Upper lobe of right lung (tissue), 1 donor: ENCODE data around the gene RPL18A. TPM values are rescaled to one million over a fixed set of nuclear protein-coding genes. Genes with fewer than 3 reads are reported as not detected.

ENCODE experiments used
- ATAC-seq: fragments of 200-7000 bp; cut with Tn5 transposase; one replicate; pipeline ENCODE4 v1.9.1; 2020; ENCODE audit warnings: mild to moderate bottlenecking, moderate library complexity
- DNase-seq: peaks from one replicate; pipeline ENCODE4 v3.0.0-alpha.2; 2020
- H3K27ac ChIP-seq: fragments of 200-600 bp; one replicate; pipeline ENCODE4 v1.8.0; 2022
- H3K27me3 ChIP-seq: fragments of 200-600 bp; one replicate; pipeline ENCODE4 v1.8.0; 2022; ENCODE audit warnings: mild to moderate bottlenecking
- H3K36me3 ChIP-seq: fragments of 200-600 bp; one replicate; pipeline ENCODE4 v1.8.0; 2022
- H3K4me1 ChIP-seq: fragments of 200-600 bp; one replicate; pipeline ENCODE4 v1.8.0; 2022
- H3K4me3 ChIP-seq: fragments of 200-600 bp; one replicate; pipeline ENCODE4 v1.8.0; 2022; ENCODE audit warnings: mild to moderate bottlenecking
- H3K9me3 ChIP-seq: fragments of 200-600 bp; one replicate; pipeline ENCODE4 v1.8.0; 2022
- intact Hi-C: fragments of 100-400 bp; cut with DNase I; formaldehyde crosslinking; loops from one replicate; pipeline ENCODE4 v1.11.0; 2022
- total RNA-seq: library from RNA; stranded (reverse); fragmentation: NEBNext Ultra II Directional; extraction: Animal tissue kit (Norgen Biotek cat#: 25700); gene quantifications from one replicate; pipeline ENCODE4 v1.2.1, GENCODE V29; 2021
- TF ChIP-seq, protein P1 (sequence below): fragments of 200-600 bp; IDR thresholded peaks from one replicate; pipeline ENCODE4 v1.8.0; 2022; ENCODE audit warnings: antibody characterized with exemption
- donor health status: DM: no; HTN: yes; CAD: no; lungs with severe emphysema.

The RPL18A gene
- total RNA-seq, 1 donor from 2014 or later, result 1,315 TPM

DNA sequence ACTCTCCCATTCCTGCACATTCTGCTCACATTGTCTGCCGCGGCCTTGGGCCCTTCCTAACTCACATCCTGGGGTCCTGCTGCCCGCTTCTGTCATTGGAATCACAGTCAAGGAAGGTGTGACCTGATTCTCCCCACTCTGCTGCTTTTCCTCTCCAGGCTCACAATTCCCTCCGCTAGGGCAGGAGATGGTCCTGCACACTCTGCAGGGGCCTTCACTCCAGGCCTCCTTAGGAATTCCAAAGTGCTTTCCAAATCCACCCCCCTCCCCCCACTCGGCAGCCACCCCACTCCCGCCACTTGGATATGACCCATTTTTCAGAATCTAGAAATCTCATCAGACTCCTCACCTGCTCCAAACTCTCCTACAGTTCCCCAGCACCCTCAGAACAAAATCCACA, 9.0 kb downstream of the RPL18A start:
- no peak for ATAC-seq

DNA sequence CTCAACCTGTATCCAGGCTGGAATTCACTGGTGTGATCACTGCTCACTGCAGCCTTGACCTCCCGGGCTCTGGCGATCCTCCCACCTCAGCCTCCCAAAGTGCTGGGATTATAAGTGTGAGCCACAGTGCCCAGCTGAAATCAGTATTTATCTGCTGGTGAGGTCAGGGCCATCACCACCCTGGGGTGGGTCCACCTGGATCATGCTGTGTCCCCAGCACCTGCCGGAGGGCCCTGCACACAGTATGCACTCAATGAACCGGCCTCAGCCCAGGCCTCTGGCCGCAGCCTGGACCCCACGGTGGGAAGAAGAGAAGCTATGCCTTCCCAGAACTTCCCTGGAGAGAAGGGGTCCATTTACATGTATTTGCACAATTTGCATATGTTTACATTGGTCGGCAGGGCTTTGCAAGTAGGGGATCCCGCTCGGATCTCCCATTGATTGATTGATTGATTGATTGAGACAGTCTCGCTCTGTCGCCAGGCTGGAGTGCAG, 9.5 kb downstream of the RPL18A start:
- intact Hi-C loops, result no loop called here
- H3K4me3 ChIP-seq, result no peak overlapping the region
- H3K27me3 ChIP-seq, result peaks cover 42% of the 10 kb centered on the region
- peaks cover 12% of the 10 kb centered on the region for H3K36me3 ChIP-seq
- H3K27ac ChIP-seq, result no peak overlapping the region
- H3K9me3 ChIP-seq, result no peaks in the 10 kb centered on the region
- ATAC-seq (no peak), DNase-seq (no peak)
- peaks cover 16% of the 10 kb centered on the region for H3K4me1 ChIP-seq
- TF ChIP-seq, protein P1, sequence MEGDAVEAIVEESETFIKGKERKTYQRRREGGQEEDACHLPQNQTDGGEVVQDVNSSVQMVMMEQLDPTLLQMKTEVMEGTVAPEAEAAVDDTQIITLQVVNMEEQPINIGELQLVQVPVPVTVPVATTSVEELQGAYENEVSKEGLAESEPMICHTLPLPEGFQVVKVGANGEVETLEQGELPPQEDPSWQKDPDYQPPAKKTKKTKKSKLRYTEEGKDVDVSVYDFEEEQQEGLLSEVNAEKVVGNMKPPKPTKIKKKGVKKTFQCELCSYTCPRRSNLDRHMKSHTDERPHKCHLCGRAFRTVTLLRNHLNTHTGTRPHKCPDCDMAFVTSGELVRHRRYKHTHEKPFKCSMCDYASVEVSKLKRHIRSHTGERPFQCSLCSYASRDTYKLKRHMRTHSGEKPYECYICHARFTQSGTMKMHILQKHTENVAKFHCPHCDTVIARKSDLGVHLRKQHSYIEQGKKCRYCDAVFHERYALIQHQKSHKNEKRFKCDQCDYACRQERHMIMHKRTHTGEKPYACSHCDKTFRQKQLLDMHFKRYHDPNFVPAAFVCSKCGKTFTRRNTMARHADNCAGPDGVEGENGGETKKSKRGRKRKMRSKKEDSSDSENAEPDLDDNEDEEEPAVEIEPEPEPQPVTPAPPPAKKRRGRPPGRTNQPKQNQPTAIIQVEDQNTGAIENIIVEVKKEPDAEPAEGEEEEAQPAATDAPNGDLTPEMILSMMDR, result no peak

More for the DNA sequence above, 9.0 kb downstream of the RPL18A start:
- no peaks in the 10 kb centered on the region for H3K9me3 ChIP-seq
- H3K27me3 ChIP-seq, result peaks cover 39% of the 10 kb centered on the region
- no peak overlapping the region for H3K4me3 ChIP-seq
- DNase-seq, result no peak
- intact Hi-C loops, result no loop called here
- H3K36me3 ChIP-seq, result peaks cover 17% of the 10 kb centered on the region
- H3K27ac ChIP-seq, result no peak overlapping the region
- H3K4me1 ChIP-seq, result peaks cover 14% of the 10 kb centered on the region
- TF ChIP-seq, protein P1, result no peak

DNA sequence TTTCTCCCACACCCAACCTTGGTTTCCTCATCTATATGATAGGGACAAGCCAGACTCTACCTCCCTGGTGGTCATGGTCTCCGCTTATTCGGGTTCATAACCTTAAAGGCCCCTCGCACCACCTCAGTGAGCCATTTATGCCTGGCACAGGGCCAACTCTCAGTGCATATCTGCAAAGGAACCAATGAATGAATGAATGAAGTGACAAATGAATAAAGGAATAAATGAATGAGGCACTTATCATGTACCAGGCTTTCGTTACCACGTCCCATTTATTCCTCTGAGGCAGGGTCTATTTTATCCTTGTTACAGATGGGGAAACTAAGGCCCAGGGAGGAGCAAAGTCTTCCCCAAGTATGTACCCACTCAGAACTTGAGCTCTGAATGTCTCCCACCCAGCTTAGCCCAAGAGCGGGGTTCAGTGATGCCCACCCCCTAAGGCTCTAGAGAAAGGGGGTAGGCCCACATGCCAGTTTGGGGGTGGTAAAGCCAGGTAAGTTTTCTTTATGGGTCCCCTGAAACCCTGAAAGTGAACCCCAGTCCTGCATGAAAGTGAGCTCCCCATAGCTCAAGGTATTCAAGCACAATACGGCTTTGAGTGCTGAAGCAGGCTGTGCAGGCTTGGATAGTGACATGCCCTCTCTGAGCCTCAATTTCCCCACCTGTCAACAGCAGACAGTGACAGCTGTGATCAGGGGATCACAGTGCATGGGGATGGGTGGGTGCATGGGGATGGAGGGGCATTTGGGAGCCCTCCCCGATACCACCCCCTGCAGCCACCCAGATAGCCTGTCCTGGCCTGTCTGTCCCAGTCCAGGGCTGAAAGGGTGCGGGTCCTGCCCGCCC, 11.5 kb downstream of the RPL18A start:
- DNase-seq (no peak), ATAC-seq (no peak)
- no peaks in the 10 kb centered on the region for H3K9me3 ChIP-seq
- TF ChIP-seq, protein P1, result no peak
- H3K36me3 ChIP-seq, result no peaks in the 10 kb centered on the region
- H3K4me1 ChIP-seq, result peaks cover 16% of the 10 kb centered on the region
- H3K4me3 ChIP-seq, result peak overlapping the region; percentile 4
- peaks cover 47% of the 10 kb centered on the region for H3K27me3 ChIP-seq
- no peak overlapping the region for H3K27ac ChIP-seq
- intact Hi-C loops, result loop anchor here (10.0 kb wide), 1 partner anchor 124 kb away; no protein-coding TSS in a partner anchor

DNA sequence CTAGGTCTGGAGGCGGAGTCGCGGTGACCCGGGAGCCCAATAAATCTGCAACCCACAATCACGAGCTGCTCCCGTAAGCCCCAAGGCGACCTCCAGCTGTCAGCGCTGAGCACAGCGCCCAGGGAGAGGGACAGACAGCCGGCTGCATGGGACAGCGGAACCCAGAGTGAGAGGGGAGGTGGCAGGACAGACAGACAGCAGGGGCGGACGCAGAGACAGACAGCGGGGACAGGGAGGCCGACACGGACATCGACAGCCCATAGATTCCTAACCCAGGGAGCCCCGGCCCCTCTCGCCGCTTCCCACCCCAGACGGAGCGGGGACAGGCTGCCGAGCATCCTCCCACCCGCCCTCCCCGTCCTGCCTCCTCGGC, 12.2 kb downstream of the RPL18A start, which contains the start of gene SLC5A5:
TSS of gene SLC5A5 (plus strand) at position 68 of the 373 bp plus-strand sequence. CDS start 375 bp downstream, outside the sequence.
- Histone ChIP-seq H3K27me3 (peaks cover 47% of the 10 kb centered on the region), H3K4me1 (peaks cover 16% of the 10 kb centered on the region), H3K36me3 (no peaks in the 10 kb centered on the region), H3K9me3 (no peaks in the 10 kb centered on the region), H3K27ac (no peak within 1 kb of the TSS), H3K4me3 (peak within 1 kb of the TSS; percentile 4)
- no peak for DNase-seq
- intact Hi-C loops, result loop anchor here (10.0 kb wide), 1 partner anchor 123 kb away; no protein-coding TSS in a partner anchor
- TF ChIP-seq, protein P1, result no peak
- peak; percentile 2 for ATAC-seq

DNA sequence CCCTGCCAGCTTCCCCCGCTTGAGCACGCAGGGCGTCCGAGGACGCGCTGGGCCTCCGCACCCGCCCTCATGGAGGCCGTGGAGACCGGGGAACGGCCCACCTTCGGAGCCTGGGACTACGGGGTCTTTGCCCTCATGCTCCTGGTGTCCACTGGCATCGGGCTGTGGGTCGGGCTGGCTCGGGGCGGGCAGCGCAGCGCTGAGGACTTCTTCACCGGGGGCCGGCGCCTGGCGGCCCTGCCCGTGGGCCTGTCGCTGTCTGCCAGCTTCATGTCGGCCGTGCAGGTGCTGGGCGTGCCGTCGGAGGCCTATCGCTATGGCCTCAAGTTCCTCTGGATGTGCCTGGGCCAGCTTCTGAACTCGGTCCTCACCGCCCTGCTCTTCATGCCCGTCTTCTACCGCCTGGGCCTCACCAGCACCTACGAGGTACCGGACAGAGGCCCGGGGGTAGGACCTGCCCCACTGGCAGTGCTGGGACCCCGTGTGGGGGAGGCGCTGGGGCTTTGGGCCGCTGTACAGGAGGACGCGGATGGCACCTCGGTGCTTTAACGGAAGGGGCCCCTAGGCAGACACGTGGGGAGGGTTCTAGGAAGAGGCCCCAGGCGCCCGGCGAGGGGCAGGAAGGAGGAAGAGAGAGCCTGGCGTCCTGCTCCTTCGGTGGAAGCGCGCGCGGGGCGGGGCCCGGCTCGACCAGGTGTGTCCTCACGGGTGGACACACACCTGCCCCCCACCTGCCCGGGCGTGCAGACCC, 12.7 kb downstream of the RPL18A start:
- peak overlapping the region; percentile 4 for H3K4me3 ChIP-seq
- peaks cover 16% of the 10 kb centered on the region for H3K4me1 ChIP-seq
- ATAC-seq (peak; percentile 13), DNase-seq (no peak)
- H3K27me3 ChIP-seq, result peaks cover 47% of the 10 kb centered on the region
- intact Hi-C loops, result loop anchor here (10.0 kb wide), 1 partner anchor 122 kb away; no protein-coding TSS in a partner anchor
- no peaks in the 10 kb centered on the region for H3K9me3 ChIP-seq
- no peak overlapping the region for H3K27ac ChIP-seq
- H3K36me3 ChIP-seq, result no peaks in the 10 kb centered on the region
- TF ChIP-seq, protein P1, result no peak
